22Rv1 (cell line): ENCODE measurements around the gene SH3GL1.
"Not testable (repeated sequence)": the region's sequence is repeated elsewhere in the genome, so short reads cannot be mapped to it uniquely, and the experiment has no call there.

Experiments
- H3K27ac ChIP-seq: fragments of 450-650 bp; 2 replicates; pipeline ENCODE4 v1.5.1; 2017
- CTCF ChIP-seq: fragments of 450-650 bp; IDR thresholded peaks from 2 replicates; pipeline ENCODE4 v1.5.1; 2017; ENCODE audit warnings: mild to moderate bottlenecking
- ZFX ChIP-seq: fragments of 450-650 bp; IDR thresholded peaks from 2 replicates; pipeline ENCODE4 v1.6.1; 2017; ENCODE audit warnings: antibody characterized with exemption, borderline replicate concordance

The SH3GL1 gene

GRCh38 chr19:4352701-4353121 lies 47.6 kb downstream of the SH3GL1 start:
- no peak overlapping the region for H3K27ac ChIP-seq
- TF ChIP-seq ZFX (no peak), CTCF (peak; percentile 89)

GRCh38 chr19:4350726-4351125 lies 49.6 kb downstream of the SH3GL1 start:
- TF ChIP-seq CTCF = no peak
- TF ChIP-seq ZFX = no peak
- no peak overlapping the region for H3K27ac ChIP-seq

- no peak for TF ChIP-seq CTCF
- no peak for TF ChIP-seq ZFX
Observed at GRCh38 chr19:4350111-4350510, 50.2 kb downstream of the SH3GL1 start.

GRCh38 chr19:4349225-4349624 lies 51.1 kb downstream of the SH3GL1 start:
- not testable (repeated sequence) for H3K27ac ChIP-seq

More at GRCh38 chr19:4350111-4350510, 50.2 kb downstream of the SH3GL1 start:
- no peak overlapping the region for H3K27ac ChIP-seq

- TF ChIP-seq CTCF (no peak), ZFX (no peak)
- H3K27ac ChIP-seq = no peak overlapping the region
Observed at GRCh38 chr19:4347521-4347920, 52.8 kb downstream of the SH3GL1 start.

- H3K27ac ChIP-seq = no peak overlapping the region
- TF ChIP-seq CTCF (no peak), ZFX (no peak)
Observed at GRCh38 chr19:4346020-4346383, 54.3 kb downstream of the SH3GL1 start.

GRCh38 chr19:4345342-4346019 lies 54.9 kb downstream of the SH3GL1 start:
- no peak for TF ChIP-seq CTCF
- TF ChIP-seq ZFX = no peak

More at GRCh38 chr19:4345342-4346019, 54.9 kb downstream of the SH3GL1 start:
- H3K27ac ChIP-seq = no peak overlapping the region
